ENCODE measurements around the gene STX19. TPM values are rescaled to one million over a fixed set of nuclear protein-coding genes. Genes with fewer than 3 reads are reported as not detected.

Gene STX19
- total and polyA plus RNA-seq, 2 of the 13 experiments (the other 11 are each of a cell fraction or from before 2014, with no cell fraction given), result not detected

DNA sequence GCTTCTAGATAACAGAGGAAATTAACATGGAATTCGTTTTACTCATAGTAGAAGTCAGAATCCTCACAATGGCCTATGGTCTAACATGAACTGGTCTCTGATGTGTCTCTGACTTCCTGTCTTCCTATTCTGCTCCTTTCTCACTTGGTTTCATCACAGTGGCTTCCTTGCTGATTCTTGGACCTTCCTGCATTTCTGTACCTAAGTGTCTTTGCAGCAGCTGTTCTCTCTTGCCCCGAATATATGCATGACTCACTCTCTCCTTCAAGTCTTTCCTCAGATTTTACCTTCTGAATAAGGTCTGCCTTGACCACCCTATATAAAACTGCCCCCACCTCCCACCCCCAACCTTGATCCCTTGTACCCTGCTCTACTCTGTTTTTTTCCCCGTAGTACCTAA, 34.3 kb downstream of the STX19 start:
- no TSS peak for BruUV-seq (replicated peaks)
- WGBS (ENCODE audit: low lambda C conversion rate), result 93% methylated on average over 3 of the region's 3 CpGs
- POLR2A ChIA-PET, result no interaction called here

More for the DNA sequence above, 34.3 kb downstream of the STX19 start:
- TF ChIP-seq ZSCAN22 (CRISPR knock-in tag; IDR thresholded peaks at IDR 0.05), result no peak
- no peak for TF ChIP-seq ZNF501 (CRISPR knock-in tag; IDR thresholded peaks at IDR 0.05)
- TF ChIP-seq, protein P1, sequence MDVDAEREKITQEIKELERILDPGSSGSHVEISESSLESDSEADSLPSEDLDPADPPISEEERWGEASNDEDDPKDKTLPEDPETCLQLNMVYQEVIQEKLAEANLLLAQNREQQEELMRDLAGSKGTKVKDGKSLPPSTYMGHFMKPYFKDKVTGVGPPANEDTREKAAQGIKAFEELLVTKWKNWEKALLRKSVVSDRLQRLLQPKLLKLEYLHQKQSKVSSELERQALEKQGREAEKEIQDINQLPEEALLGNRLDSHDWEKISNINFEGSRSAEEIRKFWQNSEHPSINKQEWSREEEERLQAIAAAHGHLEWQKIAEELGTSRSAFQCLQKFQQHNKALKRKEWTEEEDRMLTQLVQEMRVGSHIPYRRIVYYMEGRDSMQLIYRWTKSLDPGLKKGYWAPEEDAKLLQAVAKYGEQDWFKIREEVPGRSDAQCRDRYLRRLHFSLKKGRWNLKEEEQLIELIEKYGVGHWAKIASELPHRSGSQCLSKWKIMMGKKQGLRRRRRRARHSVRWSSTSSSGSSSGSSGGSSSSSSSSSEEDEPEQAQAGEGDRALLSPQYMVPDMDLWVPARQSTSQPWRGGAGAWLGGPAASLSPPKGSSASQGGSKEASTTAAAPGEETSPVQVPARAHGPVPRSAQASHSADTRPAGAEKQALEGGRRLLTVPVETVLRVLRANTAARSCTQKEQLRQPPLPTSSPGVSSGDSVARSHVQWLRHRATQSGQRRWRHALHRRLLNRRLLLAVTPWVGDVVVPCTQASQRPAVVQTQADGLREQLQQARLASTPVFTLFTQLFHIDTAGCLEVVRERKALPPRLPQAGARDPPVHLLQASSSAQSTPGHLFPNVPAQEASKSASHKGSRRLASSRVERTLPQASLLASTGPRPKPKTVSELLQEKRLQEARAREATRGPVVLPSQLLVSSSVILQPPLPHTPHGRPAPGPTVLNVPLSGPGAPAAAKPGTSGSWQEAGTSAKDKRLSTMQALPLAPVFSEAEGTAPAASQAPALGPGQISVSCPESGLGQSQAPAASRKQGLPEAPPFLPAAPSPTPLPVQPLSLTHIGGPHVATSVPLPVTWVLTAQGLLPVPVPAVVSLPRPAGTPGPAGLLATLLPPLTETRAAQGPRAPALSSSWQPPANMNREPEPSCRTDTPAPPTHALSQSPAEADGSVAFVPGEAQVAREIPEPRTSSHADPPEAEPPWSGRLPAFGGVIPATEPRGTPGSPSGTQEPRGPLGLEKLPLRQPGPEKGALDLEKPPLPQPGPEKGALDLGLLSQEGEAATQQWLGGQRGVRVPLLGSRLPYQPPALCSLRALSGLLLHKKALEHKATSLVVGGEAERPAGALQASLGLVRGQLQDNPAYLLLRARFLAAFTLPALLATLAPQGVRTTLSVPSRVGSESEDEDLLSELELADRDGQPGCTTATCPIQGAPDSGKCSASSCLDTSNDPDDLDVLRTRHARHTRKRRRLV (CRISPR knock-in tag; IDR thresholded peaks at IDR 0.05), result no peak
- no peak for TF ChIP-seq ZNF563 (CRISPR knock-in tag; IDR thresholded peaks at IDR 0.05)
- no peak for TF ChIP-seq ZMAT3 (CRISPR knock-in tag; conservative IDR thresholded peaks at IDR 0.05)
- TF ChIP-seq PRMT3 (CRISPR knock-in tag; IDR thresholded peaks at IDR 0.05; ENCODE audit: borderline replicate concordance, low read depth), result no peak
- TF ChIP-seq RXRB (CRISPR knock-in tag; IDR thresholded peaks at IDR 0.05; ENCODE audit: borderline replicate concordance), result no peak
- TF ChIP-seq, protein P2, sequence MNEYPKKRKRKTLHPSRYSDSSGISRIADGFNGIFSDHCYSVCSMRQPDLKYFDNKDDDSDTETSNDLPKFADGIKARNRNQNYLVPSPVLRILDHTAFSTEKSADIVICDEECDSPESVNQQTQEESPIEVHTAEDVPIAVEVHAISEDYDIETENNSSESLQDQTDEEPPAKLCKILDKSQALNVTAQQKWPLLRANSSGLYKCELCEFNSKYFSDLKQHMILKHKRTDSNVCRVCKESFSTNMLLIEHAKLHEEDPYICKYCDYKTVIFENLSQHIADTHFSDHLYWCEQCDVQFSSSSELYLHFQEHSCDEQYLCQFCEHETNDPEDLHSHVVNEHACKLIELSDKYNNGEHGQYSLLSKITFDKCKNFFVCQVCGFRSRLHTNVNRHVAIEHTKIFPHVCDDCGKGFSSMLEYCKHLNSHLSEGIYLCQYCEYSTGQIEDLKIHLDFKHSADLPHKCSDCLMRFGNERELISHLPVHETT (CRISPR knock-in tag; conservative IDR thresholded peaks at IDR 0.05), result no peak
- no peak for TF ChIP-seq KDM6A (CRISPR knock-in tag; IDR thresholded peaks at IDR 0.05; ENCODE audit: low read depth)
- TF ChIP-seq FOXJ3 (CRISPR knock-in tag; IDR thresholded peaks at IDR 0.05; ENCODE audit: borderline replicate concordance), result no peak
- no peak for TF ChIP-seq NR1H2 (CRISPR knock-in tag; IDR thresholded peaks at IDR 0.05; ENCODE audit: borderline replicate concordance, low read depth)
- TF ChIP-seq ZMYM3 (CRISPR knock-in tag; IDR thresholded peaks at IDR 0.05), result no peak
- TF ChIP-seq ZNF484 (CRISPR knock-in tag; IDR thresholded peaks at IDR 0.05; ENCODE audit: borderline replicate concordance, low read depth), result no peak
- FAIRE-seq (no peak), DNase-seq (ENCODE audit: low spot score) (no peak), ATAC-seq (no peak)
- Histone ChIP-seq H3K4me3 (replicated peaks in 1 of 3; ENCODE audit: insufficient read depth in 1 of 3, low read depth in 2 of 3, low read length in 3 of 3) (no peak overlapping the region), H3K4me1 (ENCODE audit: insufficient read depth, low read length) (no peaks in the 10 kb centered on the region), H3K9ac (ENCODE audit: insufficient read depth, low read depth, low read length) (no peak overlapping the region), H2AFZ (ENCODE audit: low read length) (no peak overlapping the region), H3K4me2 (ENCODE audit: low read depth, low read length) (no peak overlapping the region), H3K9me3 (ENCODE audit: low read length) (no peaks in the 10 kb centered on the region), H3K79me2 (ENCODE audit: insufficient read depth, low read length) (no peaks in the 10 kb centered on the region), H3K27me3 (ENCODE audit: control insufficient read depth in 1 of 2, insufficient read depth in 2 of 2, low read length in 2 of 2) (no peaks in the 10 kb centered on the region), H3K27ac (ENCODE audit: extremely low read length, insufficient read depth, low read length) (no peak overlapping the region), H3K36me3 (replicated peaks in 1 of 2; ENCODE audit: control insufficient read depth in 1 of 2, insufficient read depth in 2 of 2, low read length in 2 of 2) (no peaks in the 10 kb centered on the region; a peak in 1 of 5 replicates), H4K20me1 (ENCODE audit: insufficient read depth, low read length) (no peaks in the 10 kb centered on the region)
- intact Hi-C loops (cut with micrococcal nuclease; ENCODE audit: unreplicated experiment) (no loop called here), in situ Hi-C loops (cut with HindIII; ENCODE audit: extremely low pct_ligation_motif_present, low pct_unique_long_range_greater_than_20kb) (no loop called here)
- CTCF ChIA-PET (ENCODE audit: low intra/inter-chr PET ratio, low total read pairs), result no interaction called here
